Myocyte (in vitro differentiated cells): Measurements from ENCODE around the gene PRSS2. TPM values are rescaled to one million over a fixed set of nuclear protein-coding genes. Genes with fewer than 3 reads are reported as not detected.

ENCODE experiments used
- DNase-seq: peaks from one replicate; pipeline ENCODE4 v3.0.0-alpha.2; 2012; ENCODE audit warnings: low read depth
- total RNA-seq: library from RNA; depleted of rRNA; stranded (reverse); fragments of >200 nt; gene quantifications from 2 replicates; pipeline ENCODE4 v1.2.3, GENCODE V29; 2014

The PRSS2 gene
- total RNA-seq, 1 donor from 2014 or later, result not detected

- DNase-seq, result no peak
These were observed 30.0 kb downstream of the PRSS2 start for GRCh38 chr7:142800699-142801260.

GRCh38 chr7:142801601-142802295 is 31.0 kb downstream of the PRSS2 start:
- no peak for DNase-seq

- DNase-seq, result no peak
These were observed 31.5 kb downstream of the PRSS2 start for GRCh38 chr7:142802301-142802700.

GRCh38 chr7:142803901-142804300 is 33.1 kb downstream of the PRSS2 start:
- DNase-seq, result no peak

GRCh38 chr7:142804728-142805207 is 34.0 kb downstream of the PRSS2 start:
- DNase-seq, result no peak

GRCh38 chr7:142805350-142806021 is 34.7 kb downstream of the PRSS2 start:
- no peak for DNase-seq

GRCh38 chr7:142806022-142806356 is 35.2 kb downstream of the PRSS2 start:
- no peak for DNase-seq

GRCh38 chr7:142806957-142807356 is 36.2 kb downstream of the PRSS2 start:
- DNase-seq, result no peak

- no peak for DNase-seq
These were observed 37.2 kb downstream of the PRSS2 start for GRCh38 chr7:142807855-142808460.

GRCh38 chr7:142808461-142808801 is 37.7 kb downstream of the PRSS2 start:
- no peak for DNase-seq

GRCh38 chr7:142808802-142809583 is 38.2 kb downstream of the PRSS2 start:
- DNase-seq, result no peak

- no peak for DNase-seq
These were observed 38.9 kb downstream of the PRSS2 start for GRCh38 chr7:142809671-142810070.

- DNase-seq, result peak; percentile 67
These were observed 40.5 kb downstream of the PRSS2 start for GRCh38 chr7:142811154-142811737.

- no peak for DNase-seq
These were observed 41.9 kb downstream of the PRSS2 start for GRCh38 chr7:142812437-142813215.

- DNase-seq, result peak; percentile 20
These were observed 42.5 kb downstream of the PRSS2 start for GRCh38 chr7:142813226-142813625.

- DNase-seq, result no peak
These were observed 42.9 kb downstream of the PRSS2 start for GRCh38 chr7:142813699-142814098.

- DNase-seq, result no peak
These were observed 43.7 kb downstream of the PRSS2 start for GRCh38 chr7:142814451-142814850.

- no peak for DNase-seq
These were observed 44.4 kb downstream of the PRSS2 start for GRCh38 chr7:142815134-142815533.

GRCh38 chr7:142817506-142817905 is 46.7 kb downstream of the PRSS2 start:
- no peak for DNase-seq

- DNase-seq, result no peak
These were observed 48.8 kb downstream of the PRSS2 start for GRCh38 chr7:142819530-142819929.
